ENCODE data around the gene KRTAP10-12.

- TF ChIP-seq EZH2 (IDR thresholded peaks at IDR 0.05; ENCODE audit: insufficient read depth, low read length) (no peak), CTCF (IDR thresholded peaks at IDR 0.05; ENCODE audit: insufficient read depth, low read depth, low read length) (no peak)
Measured at GRCh38 chr21:44653656-44654575, 43.1 kb upstream of the KRTAP10-12 start.
